H9 (cell line): ENCODE measurements around the gene CCDC33. TPM values are rescaled to one million over a fixed set of nuclear protein-coding genes. Genes with fewer than 3 reads are reported as not detected.

Source experiments
- DNase-seq: peaks from one replicate; pipeline ENCODE4 v3.0.0-alpha.2; 2017
- H2AFZ ChIP-seq: one replicate; pipeline ENCODE4 v1.6.1; 2013; ENCODE audit warnings: mild to moderate bottlenecking, low read length, control low read depth, moderate library complexity
- H2AK5ac ChIP-seq: 2 replicates; pipeline ENCODE4 v1.6.1; 2013; ENCODE audit warnings: low read length, control low read depth, mixed read lengths; ENCODE audit not compliant: insufficient read length
- H2BK120ac ChIP-seq: one replicate; pipeline ENCODE4 v1.6.1; 2013; ENCODE audit warnings: low read depth, mild to moderate bottlenecking, low read length, control low read depth, inconsistent platforms; ENCODE audit not compliant: poor library complexity, severe bottlenecking
- H2BK12ac ChIP-seq: 2 replicates; pipeline ENCODE4 v1.6.1; 2013; ENCODE audit warnings: low read length, control low read depth, mixed read lengths, low read depth; ENCODE audit not compliant: insufficient read length
- H2BK15ac ChIP-seq: 2 replicates; pipeline ENCODE4 v1.6.1; 2013; ENCODE audit warnings: low read depth, low read length, control low read depth
- H2BK20ac ChIP-seq: one replicate; pipeline ENCODE4 v1.6.1; 2013; ENCODE audit warnings: low read depth, mild to moderate bottlenecking, low read length, control low read depth, inconsistent platforms; ENCODE audit not compliant: poor library complexity, severe bottlenecking
- H2BK5ac ChIP-seq: 2 replicates; pipeline ENCODE4 v1.6.1; 2013; ENCODE audit warnings: low read length, control low read depth, mixed read lengths; ENCODE audit not compliant: insufficient read length
- H3K14ac ChIP-seq: 2 replicates; pipeline ENCODE4 v1.6.1; 2013; ENCODE audit warnings: low read length, control low read depth; ENCODE audit not compliant: insufficient read depth
- H3K18ac ChIP-seq: 2 replicates; pipeline ENCODE4 v1.6.1; 2013; ENCODE audit warnings: low read depth, mild to moderate bottlenecking, mixed read lengths, low read length, control low read depth; ENCODE audit not compliant: insufficient read length
- H3K23ac ChIP-seq: 2 replicates; pipeline ENCODE4 v1.6.1; 2013; ENCODE audit warnings: low read length, control low read depth, mixed read lengths, low read depth; ENCODE audit not compliant: insufficient read length
- H3K23me2 ChIP-seq: 2 replicates; pipeline ENCODE4 v1.6.1; 2013; ENCODE audit warnings: low read depth, mild to moderate bottlenecking, mixed read lengths, low read length, control low read depth; ENCODE audit not compliant: insufficient read length, poor library complexity, severe bottlenecking
- H3K27ac ChIP-seq: 2 replicates; pipeline ENCODE4 v1.5.1; 2013; ENCODE audit warnings: low read length, control low read depth, mixed read lengths, low read depth; ENCODE audit not compliant: insufficient read length
- H3K27me3 ChIP-seq: 2 replicates; pipeline ENCODE4 v1.6.1; 2013; ENCODE audit warnings: low read length, control low read depth, inconsistent platforms; ENCODE audit not compliant: insufficient read depth
- H3K4ac ChIP-seq: 2 replicates; pipeline ENCODE4 v1.6.1; 2013; ENCODE audit warnings: low read depth, mild to moderate bottlenecking, control low read depth, inconsistent platforms, low read length, moderate library complexity
- H3K4me1 ChIP-seq: 2 replicates; pipeline ENCODE4 v1.6.1; 2013; ENCODE audit warnings: low read length, control low read depth, inconsistent platforms; ENCODE audit not compliant: insufficient read depth
- H3K4me2 ChIP-seq: 2 replicates; pipeline ENCODE4 v1.6.1; 2013; ENCODE audit warnings: low read length, control low read depth, mixed read lengths; ENCODE audit not compliant: insufficient read length, insufficient read depth
- H3K56ac ChIP-seq: 2 replicates; pipeline ENCODE4 v1.6.1; 2013; ENCODE audit warnings: low read depth, mild to moderate bottlenecking, mixed read lengths, low read length, control low read depth; ENCODE audit not compliant: insufficient read length
- H3K79me1 ChIP-seq: 2 replicates; pipeline ENCODE4 v1.6.1; 2013; ENCODE audit warnings: low read depth, mild to moderate bottlenecking, moderate library complexity, low read length, control low read depth, inconsistent platforms; ENCODE audit not compliant: insufficient read depth, poor library complexity, severe bottlenecking
- H3K79me2 ChIP-seq: 2 replicates; pipeline ENCODE4 v1.6.1; 2013; ENCODE audit warnings: low read length, control low read depth, inconsistent platforms; ENCODE audit not compliant: insufficient read depth
- H3K9ac ChIP-seq: 2 replicates; pipeline ENCODE4 v1.6.1; 2013; ENCODE audit warnings: low read length, control low read depth, mixed read lengths; ENCODE audit not compliant: insufficient read length; ENCODE audit errors: extremely low read depth
- H3K9me3 ChIP-seq: one replicate; pipeline ENCODE4 v1.6.1; 2013; ENCODE audit warnings: low read depth, low read length, inconsistent platforms; ENCODE audit not compliant: control insufficient read depth
- H3T11ph ChIP-seq: one replicate; pipeline ENCODE4 v1.6.1; 2013; ENCODE audit warnings: mild to moderate bottlenecking, low read length, control low read depth, inconsistent platforms
- H4K20me1 ChIP-seq: one replicate; pipeline ENCODE4 v1.6.1; 2013; ENCODE audit not compliant: control insufficient read depth, insufficient read length, insufficient read depth
- H4K5ac ChIP-seq: 2 replicates; pipeline ENCODE4 v1.6.1; 2013; ENCODE audit warnings: low read depth, mild to moderate bottlenecking, mixed read lengths, low read length, control low read depth; ENCODE audit not compliant: insufficient read length
- H4K8ac ChIP-seq: replicated peaks from 2 replicates; pipeline ENCODE4 v1.6.1; 2013; ENCODE audit warnings: low read length, control low read depth, mixed read lengths, low read depth; ENCODE audit not compliant: insufficient read length
- H4K91ac ChIP-seq: 2 replicates; pipeline ENCODE4 v1.6.1; 2013; ENCODE audit warnings: low read depth, mild to moderate bottlenecking, moderate library complexity, mixed read lengths, low read length, control low read depth; ENCODE audit not compliant: insufficient read length
- H3K27ac Mint-ChIP-seq, 3 experiments: 2 replicates in 2 of 3; 3 replicates in 1 of 3; pipeline ENCODE4 v1.8.0; 2020 to 2021; ENCODE audit warnings: mixed read lengths in 3 of 3, mild to moderate bottlenecking in 1 of 3, moderate library complexity in 1 of 3
- H3K27me3 Mint-ChIP-seq: 2 replicates; pipeline ENCODE4 v1.8.0; 2021; ENCODE audit warnings: low read depth, mild to moderate bottlenecking, moderate library complexity, mixed read lengths
- H3K36me3 Mint-ChIP-seq, 3 experiments: 2 replicates in 2 of 3; 3 replicates in 1 of 3; pipeline ENCODE4 v1.8.0; 2020 to 2021; ENCODE audit warnings: low read depth in 3 of 3, mixed read lengths in 3 of 3; ENCODE audit not compliant: insufficient read depth in 1 of 3
- H3K4me1 Mint-ChIP-seq, 2 experiments: 2 replicates each; pipeline ENCODE4 v1.8.0; 2020; ENCODE audit warnings: mixed read lengths in 2 of 2
- H3K4me3 Mint-ChIP-seq, 2 experiments: 2 replicates in 1 of 2; 3 replicates in 1 of 2; pipeline ENCODE4 v1.8.0; 2020 to 2021; ENCODE audit warnings: mild to moderate bottlenecking in 2 of 2, mixed read lengths in 2 of 2, moderate library complexity in 1 of 2
- H3K9me3 Mint-ChIP-seq, 2 experiments: 2 replicates in 1 of 2; 3 replicates in 1 of 2; pipeline ENCODE4 v1.8.0; 2020; ENCODE audit warnings: mild to moderate bottlenecking in 2 of 2, mixed read lengths in 2 of 2, moderate library complexity in 1 of 2
- CTCF ChIP-seq: fragments of 200-600 bp; sonication (generic); conservative IDR thresholded peaks from 3 replicates; pipeline ENCODE4 v1.8.0; 2021; ENCODE audit warnings: antibody characterized with exemption, mild to moderate bottlenecking
- WGBS: extraction: QIAGEN DNeasy Blood & Tissue Kit; methylation state at CpG from one replicate; pipeline ENCODE4 v1.1.7; 2013; ENCODE audit warnings: missing lambda C conversion rate, low lambda C conversion rate, mixed read lengths; ENCODE audit not compliant: insufficient read length; ENCODE audit errors: extremely low coverage; 5-methylcytosine and 5-hydroxymethylcytosine counted together
- total RNA-seq: library from RNA; stranded (reverse); gene quantifications from 2 replicates; pipeline ENCODE4 v1.2.1, GENCODE V29; 2021

Gene CCDC33
- total RNA-seq, 1 experiment from 2014 or later: 4.6 TPM

GRCh38 chr15:74228723-74229081 is 7.4 kb upstream of the CCDC33 start:
- peaks cover 2% of the 10 kb centered on the region for H3K23me2 ChIP-seq
- no peak overlapping the region for H4K8ac ChIP-seq
- H3K23ac ChIP-seq: no peak overlapping the region
- no peak overlapping the region for H4K91ac ChIP-seq
- H3K56ac ChIP-seq: no peak overlapping the region
- no peak overlapping the region for H3K27ac ChIP-seq
- no peaks in the 10 kb centered on the region for H3K79me1 ChIP-seq
- Mint-ChIP-seq H3K36me3 (peaks cover 0 to 2% (median 0%) of the 10 kb centered on the region in 3 experiments; a peak in 1 of 7 replicates), H3K27ac (peak overlapping the region in 1 of 3 experiments; percentile 38; a peak in 1 of 7 replicates), H3K9me3 (peaks cover 0 to 2% of the 10 kb centered on the region in 2 experiments; a peak in 1 of 5 replicates), H3K27me3 (peaks cover 85% of the 10 kb centered on the region), H3K4me3 (no peak overlapping the region), H3K4me1 (peaks cover 42 to 56% of the 10 kb centered on the region in 2 experiments)
- no peak overlapping the region for H3K4ac ChIP-seq
- no peak overlapping the region for H2BK20ac ChIP-seq
- no peaks in the 10 kb centered on the region for H3K4me1 ChIP-seq
- H3K4me2 ChIP-seq: no peak overlapping the region
- no peak overlapping the region for H4K5ac ChIP-seq
- H3K9me3 ChIP-seq: no peaks in the 10 kb centered on the region
- no peak overlapping the region for H3T11ph ChIP-seq
- DNase-seq: no peak
- no peak overlapping the region for H2AK5ac ChIP-seq
- no peak overlapping the region for H2BK12ac ChIP-seq
- H4K20me1 ChIP-seq: no peaks in the 10 kb centered on the region
- no peaks in the 10 kb centered on the region for H3K79me2 ChIP-seq
- H2BK5ac ChIP-seq: no peak overlapping the region
- H3K14ac ChIP-seq: no peak overlapping the region; the same call in 1 of the 2 replicates
- H2BK15ac ChIP-seq: no peak overlapping the region
- H3K18ac ChIP-seq: no peak overlapping the region
- no peak overlapping the region for H2AFZ ChIP-seq
- H3K27me3 ChIP-seq: peaks cover 8% of the 10 kb centered on the region; the same call in 1 of the 2 replicates
- no peak overlapping the region for H2BK120ac ChIP-seq
- no CpG with 5 or more reads among the region's 17 CpGs for WGBS
- no peak for TF ChIP-seq CTCF
- no peak overlapping the region for H3K9ac ChIP-seq
